K562 (cell line): Measurements from ENCODE around the gene YES1. TPM values are rescaled to one million over a fixed set of nuclear protein-coding genes. Genes with fewer than 3 reads are reported as not detected.

Experiments used
- BACH1 ChIP-seq: fragments of 200-800 bp; sonication (Bioruptor generic); IDR thresholded peaks from 2 replicates; pipeline ENCODE4 v1.6.1; 2016; ENCODE audit warnings: missing genetic modification characterization, missing compliant biosample characterization
- BCL6 ChIP-seq: fragments of 250-450 bp; sonication (Bioruptor Pico); IDR thresholded peaks from 2 replicates; pipeline ENCODE4 v1.4.0; 2020
- GABPB1 ChIP-seq: sonication (generic); formaldehyde crosslinking; IDR thresholded peaks from 2 replicates; pipeline ENCODE4 v1.8.0; 2022; ENCODE audit warnings: mild to moderate bottlenecking, missing genetic modification reagents
- HDAC8 ChIP-seq: fragments of 450-650 bp; IDR thresholded peaks from 2 replicates; pipeline ENCODE4 v1.6.1; 2016; ENCODE audit warnings: mild to moderate bottlenecking, missing genetic modification characterization, moderate library complexity, missing compliant biosample characterization
- HNRNPH1 ChIP-seq: fragments of 200-400 bp; formaldehyde crosslinking; optimal IDR thresholded peaks from 2 replicates; pipeline ENCODE3; 2017; ENCODE audit warnings: low read depth, mild to moderate bottlenecking, low read length, moderate library complexity
- MCM7 ChIP-seq, 2 experiments: fragments of 450-650 bp; IDR thresholded peaks; 2 replicates each; pipeline ENCODE4 v1.6.1; 2016 to 2018
- MTF1 ChIP-seq: fragments of 250-450 bp; sonication (Bioruptor Pico); IDR thresholded peaks from 2 replicates; pipeline ENCODE4 v1.9.0; 2021; ENCODE audit warnings: moderate library complexity, mild to moderate bottlenecking, inconsistent platforms, borderline replicate concordance
- POLR2AphosphoS2 ChIP-seq: IDR thresholded peaks from 2 replicates; pipeline ENCODE4 v1.6.1; 2012; ENCODE audit warnings: low read length, improper control_type of control experiment
- SPI1 ChIP-seq: IDR thresholded peaks from 2 replicates; pipeline ENCODE4 v1.6.1; 2011; ENCODE audit warnings: low read depth, low read length, control low read depth, borderline replicate concordance
- SRSF1 ChIP-seq: fragments of 200-400 bp; formaldehyde crosslinking; IDR thresholded peaks from 2 replicates; pipeline ENCODE4 v1.6.1; 2017; ENCODE audit warnings: mild to moderate bottlenecking, low read depth, low read length, moderate library complexity
- ZNF224 ChIP-seq: sonication (generic); formaldehyde crosslinking; IDR thresholded peaks from 2 replicates; pipeline ENCODE4 v1.8.0; 2022; ENCODE audit warnings: mild to moderate bottlenecking, missing genetic modification reagents
- polyA plus RNA-seq, 8 experiments: library from polyadenylated mRNA; depleted of rRNA in 4 of 8; stranded (reverse) in 5 of 8; unstranded in 3 of 8; fragments of >200 nt; fragmentation: Nextera tagmentation in 2 of 8; fragmentation: Illumina TruSeq in 1 of 8; extraction: Ambion mirVana in 2 of 8; extraction: Trizol in 1 of 8; gene quantifications; 2 replicates each; pipeline versions ENCODE4 v1.2.1 to v1.2.3, GENCODE V29; 2011 to 2014; ENCODE audit warnings: inconsistent platforms in 1 of 8, missing spikeins in 1 of 8
- total RNA-seq, 7 experiments: library from RNA; depleted of rRNA in 6 of 7; stranded (reverse); fragments of >200 nt in 6 of 7; fragmentation: Illumina TruSeq in 2 of 7; extraction: Trizol in 2 of 7; gene quantifications; 2 replicates each; pipeline versions ENCODE4 v1.2.1 to v1.2.3, GENCODE V29; 2011 to 2021; ENCODE audit warnings: low replicate concordance in 1 of 7
- TF ChIP-seq, protein P1 (sequence below): IDR thresholded peaks from 2 replicates; pipeline ENCODE4 v1.6.1; 2012; ENCODE audit warnings: low read depth, low read length, improper control_type of control experiment, borderline replicate concordance
- TF ChIP-seq, protein P2 (sequence below): sonication (generic); formaldehyde crosslinking; IDR thresholded peaks from 2 replicates; pipeline ENCODE4 v1.8.0; 2022; ENCODE audit warnings: mild to moderate bottlenecking, missing genetic modification reagents
- TF ChIP-seq, protein P3 (sequence below): IDR thresholded peaks from 2 replicates; pipeline ENCODE4 v1.6.1; 2011; ENCODE audit not compliant: insufficient read length; ENCODE audit errors: extremely low read depth
- TF ChIP-seq, protein P4 (sequence below): fragments of 450-650 bp; IDR thresholded peaks from 2 replicates; pipeline ENCODE4 v1.6.1; 2016; ENCODE audit warnings: low read depth

YES1 gene
- total and polyA plus RNA-seq, 9 of the 15 experiments (the other 6 are each of a cell fraction or from before 2014, with no cell fraction given), result 37.2 to 115 (median 77.7) TPM

DNA sequence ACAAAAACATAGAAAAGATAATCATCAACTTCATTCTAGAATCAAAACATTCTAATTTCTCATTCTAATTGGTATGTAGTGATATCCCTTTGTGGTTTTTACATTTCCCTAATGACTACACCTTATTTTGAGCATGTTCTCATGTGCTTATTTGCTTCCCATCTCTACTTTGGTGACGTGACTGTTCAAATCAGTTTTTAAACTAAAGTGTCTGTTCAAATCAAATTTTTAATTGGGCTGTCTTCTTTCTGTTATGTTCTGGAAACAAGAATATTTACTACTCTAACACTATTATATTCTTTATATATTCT is 45.5 kb downstream of the YES1 start (continued):
- TF ChIP-seq, protein P1, sequence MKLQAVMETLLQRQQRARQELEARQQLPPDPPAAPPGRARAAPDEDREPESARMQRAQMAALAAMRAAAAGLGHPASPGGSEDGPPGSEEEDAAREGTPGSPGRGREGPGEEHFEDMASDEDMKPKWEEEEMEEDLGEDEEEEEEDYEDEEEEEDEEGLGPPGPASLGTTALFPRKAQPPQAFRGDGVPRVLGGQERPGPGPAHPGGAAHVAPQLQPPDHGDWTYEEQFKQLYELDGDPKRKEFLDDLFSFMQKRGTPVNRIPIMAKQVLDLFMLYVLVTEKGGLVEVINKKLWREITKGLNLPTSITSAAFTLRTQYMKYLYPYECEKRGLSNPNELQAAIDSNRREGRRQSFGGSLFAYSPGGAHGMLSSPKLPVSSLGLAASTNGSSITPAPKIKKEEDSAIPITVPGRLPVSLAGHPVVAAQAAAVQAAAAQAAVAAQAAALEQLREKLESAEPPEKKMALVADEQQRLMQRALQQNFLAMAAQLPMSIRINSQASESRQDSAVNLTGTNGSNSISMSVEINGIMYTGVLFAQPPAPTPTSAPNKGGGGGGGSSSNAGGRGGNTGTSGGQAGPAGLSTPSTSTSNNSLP, result 0 out of 2 replicates have a peak, but pooled peaks have one; percentile 34
- no peak for TF ChIP-seq SRSF1
- no peak for TF ChIP-seq ZNF224 (CRISPR knock-in tag)
- TF ChIP-seq HDAC8, result no peak
- TF ChIP-seq, protein P2, sequence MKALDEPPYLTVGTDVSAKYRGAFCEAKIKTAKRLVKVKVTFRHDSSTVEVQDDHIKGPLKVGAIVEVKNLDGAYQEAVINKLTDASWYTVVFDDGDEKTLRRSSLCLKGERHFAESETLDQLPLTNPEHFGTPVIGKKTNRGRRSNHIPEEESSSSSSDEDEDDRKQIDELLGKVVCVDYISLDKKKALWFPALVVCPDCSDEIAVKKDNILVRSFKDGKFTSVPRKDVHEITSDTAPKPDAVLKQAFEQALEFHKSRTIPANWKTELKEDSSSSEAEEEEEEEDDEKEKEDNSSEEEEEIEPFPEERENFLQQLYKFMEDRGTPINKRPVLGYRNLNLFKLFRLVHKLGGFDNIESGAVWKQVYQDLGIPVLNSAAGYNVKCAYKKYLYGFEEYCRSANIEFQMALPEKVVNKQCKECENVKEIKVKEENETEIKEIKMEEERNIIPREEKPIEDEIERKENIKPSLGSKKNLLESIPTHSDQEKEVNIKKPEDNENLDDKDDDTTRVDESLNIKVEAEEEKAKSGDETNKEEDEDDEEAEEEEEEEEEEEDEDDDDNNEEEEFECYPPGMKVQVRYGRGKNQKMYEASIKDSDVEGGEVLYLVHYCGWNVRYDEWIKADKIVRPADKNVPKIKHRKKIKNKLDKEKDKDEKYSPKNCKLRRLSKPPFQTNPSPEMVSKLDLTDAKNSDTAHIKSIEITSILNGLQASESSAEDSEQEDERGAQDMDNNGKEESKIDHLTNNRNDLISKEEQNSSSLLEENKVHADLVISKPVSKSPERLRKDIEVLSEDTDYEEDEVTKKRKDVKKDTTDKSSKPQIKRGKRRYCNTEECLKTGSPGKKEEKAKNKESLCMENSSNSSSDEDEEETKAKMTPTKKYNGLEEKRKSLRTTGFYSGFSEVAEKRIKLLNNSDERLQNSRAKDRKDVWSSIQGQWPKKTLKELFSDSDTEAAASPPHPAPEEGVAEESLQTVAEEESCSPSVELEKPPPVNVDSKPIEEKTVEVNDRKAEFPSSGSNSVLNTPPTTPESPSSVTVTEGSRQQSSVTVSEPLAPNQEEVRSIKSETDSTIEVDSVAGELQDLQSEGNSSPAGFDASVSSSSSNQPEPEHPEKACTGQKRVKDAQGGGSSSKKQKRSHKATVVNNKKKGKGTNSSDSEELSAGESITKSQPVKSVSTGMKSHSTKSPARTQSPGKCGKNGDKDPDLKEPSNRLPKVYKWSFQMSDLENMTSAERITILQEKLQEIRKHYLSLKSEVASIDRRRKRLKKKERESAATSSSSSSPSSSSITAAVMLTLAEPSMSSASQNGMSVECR (CRISPR knock-in tag), result no peak
- TF ChIP-seq SPI1, result no peak
- TF ChIP-seq, protein P3, sequence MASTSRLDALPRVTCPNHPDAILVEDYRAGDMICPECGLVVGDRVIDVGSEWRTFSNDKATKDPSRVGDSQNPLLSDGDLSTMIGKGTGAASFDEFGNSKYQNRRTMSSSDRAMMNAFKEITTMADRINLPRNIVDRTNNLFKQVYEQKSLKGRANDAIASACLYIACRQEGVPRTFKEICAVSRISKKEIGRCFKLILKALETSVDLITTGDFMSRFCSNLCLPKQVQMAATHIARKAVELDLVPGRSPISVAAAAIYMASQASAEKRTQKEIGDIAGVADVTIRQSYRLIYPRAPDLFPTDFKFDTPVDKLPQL, result no peak
- TF ChIP-seq MTF1 (CRISPR knock-in tag), result no peak
- no peak for TF ChIP-seq BCL6 (CRISPR knock-in tag)
- TF ChIP-seq MCM7 (IDR thresholded peaks at IDR 0.05), result no peak
- TF ChIP-seq POLR2AphosphoS2, result no peak
- TF ChIP-seq HNRNPH1, result no peak
- no peak for TF ChIP-seq BACH1 (tag)
- TF ChIP-seq, protein P4, sequence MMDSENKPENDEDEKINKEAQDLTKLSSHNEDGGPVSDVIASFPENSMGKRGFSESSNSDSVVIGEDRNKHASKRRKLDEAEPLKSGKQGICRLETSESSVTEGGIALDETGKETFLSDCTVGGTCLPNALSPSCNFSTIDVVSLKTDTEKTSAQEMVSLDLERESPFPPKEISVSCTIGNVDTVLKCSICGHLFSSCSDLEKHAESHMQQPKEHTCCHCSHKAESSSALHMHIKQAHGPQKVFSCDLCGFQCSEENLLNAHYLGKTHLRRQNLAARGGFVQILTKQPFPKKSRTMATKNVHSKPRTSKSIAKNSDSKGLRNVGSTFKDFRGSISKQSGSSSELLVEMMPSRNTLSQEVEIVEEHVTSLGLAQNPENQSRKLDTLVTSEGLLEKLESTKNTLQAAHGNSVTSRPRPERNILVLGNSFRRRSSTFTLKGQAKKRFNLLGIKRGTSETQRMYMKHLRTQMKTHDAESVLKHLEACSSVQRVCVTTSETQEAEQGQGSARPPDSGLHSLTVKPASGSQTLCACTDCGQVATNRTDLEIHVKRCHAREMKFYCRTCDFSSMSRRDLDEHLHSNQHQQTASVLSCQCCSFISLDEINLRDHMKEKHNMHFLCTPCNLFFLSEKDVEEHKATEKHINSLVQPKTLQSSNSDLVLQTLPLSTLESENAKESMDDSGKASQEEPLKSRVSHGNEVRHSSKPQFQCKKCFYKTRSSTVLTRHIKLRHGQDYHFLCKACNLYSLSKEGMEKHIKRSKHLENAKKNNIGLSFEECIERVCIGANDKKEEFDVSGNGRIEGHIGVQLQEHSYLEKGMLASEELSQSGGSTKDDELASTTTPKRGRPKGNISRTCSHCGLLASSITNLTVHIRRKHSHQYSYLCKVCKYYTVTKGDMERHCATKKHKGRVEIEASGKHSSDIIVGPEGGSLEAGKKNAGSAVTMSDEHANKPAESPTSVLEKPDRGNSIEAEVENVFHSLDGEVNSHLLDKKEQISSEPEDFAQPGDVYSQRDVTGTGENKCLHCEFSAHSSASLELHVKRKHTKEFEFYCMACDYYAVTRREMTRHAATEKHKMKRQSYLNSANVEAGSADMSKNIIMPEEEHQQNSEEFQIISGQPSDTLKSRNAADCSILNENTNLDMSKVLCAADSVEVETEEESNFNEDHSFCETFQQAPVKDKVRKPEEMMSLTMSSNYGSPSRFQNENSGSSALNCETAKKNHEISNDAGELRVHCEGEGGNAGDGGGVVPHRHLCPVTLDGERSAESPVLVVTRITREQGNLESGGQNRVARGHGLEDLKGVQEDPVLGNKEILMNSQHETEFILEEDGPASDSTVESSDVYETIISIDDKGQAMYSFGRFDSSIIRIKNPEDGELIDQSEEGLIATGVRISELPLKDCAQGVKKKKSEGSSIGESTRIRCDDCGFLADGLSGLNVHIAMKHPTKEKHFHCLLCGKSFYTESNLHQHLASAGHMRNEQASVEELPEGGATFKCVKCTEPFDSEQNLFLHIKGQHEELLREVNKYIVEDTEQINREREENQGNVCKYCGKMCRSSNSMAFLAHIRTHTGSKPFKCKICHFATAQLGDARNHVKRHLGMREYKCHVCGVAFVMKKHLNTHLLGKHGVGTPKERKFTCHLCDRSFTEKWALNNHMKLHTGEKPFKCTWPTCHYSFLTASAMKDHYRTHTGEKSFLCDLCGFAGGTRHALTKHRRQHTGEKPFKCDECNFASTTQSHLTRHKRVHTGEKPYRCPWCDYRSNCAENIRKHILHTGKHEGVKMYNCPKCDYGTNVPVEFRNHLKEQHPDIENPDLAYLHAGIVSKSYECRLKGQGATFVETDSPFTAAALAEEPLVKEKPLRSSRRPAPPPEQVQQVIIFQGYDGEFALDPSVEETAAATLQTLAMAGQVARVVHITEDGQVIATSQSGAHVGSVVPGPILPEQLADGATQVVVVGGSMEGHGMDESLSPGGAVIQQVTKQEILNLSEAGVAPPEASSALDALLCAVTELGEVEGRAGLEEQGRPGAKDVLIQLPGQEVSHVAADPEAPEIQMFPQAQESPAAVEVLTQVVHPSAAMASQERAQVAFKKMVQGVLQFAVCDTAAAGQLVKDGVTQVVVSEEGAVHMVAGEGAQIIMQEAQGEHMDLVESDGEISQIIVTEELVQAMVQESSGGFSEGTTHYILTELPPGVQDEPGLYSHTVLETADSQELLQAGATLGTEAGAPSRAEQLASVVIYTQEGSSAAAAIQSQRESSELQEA, result no peak
- TF ChIP-seq GABPB1 (CRISPR knock-in tag), result no peak
